Measurements from ENCODE around the gene TDRD1.
A peak's percentile ranks its signal among the peaks of the same experiment; 100 is the strongest.

TDRD1 gene

DNA sequence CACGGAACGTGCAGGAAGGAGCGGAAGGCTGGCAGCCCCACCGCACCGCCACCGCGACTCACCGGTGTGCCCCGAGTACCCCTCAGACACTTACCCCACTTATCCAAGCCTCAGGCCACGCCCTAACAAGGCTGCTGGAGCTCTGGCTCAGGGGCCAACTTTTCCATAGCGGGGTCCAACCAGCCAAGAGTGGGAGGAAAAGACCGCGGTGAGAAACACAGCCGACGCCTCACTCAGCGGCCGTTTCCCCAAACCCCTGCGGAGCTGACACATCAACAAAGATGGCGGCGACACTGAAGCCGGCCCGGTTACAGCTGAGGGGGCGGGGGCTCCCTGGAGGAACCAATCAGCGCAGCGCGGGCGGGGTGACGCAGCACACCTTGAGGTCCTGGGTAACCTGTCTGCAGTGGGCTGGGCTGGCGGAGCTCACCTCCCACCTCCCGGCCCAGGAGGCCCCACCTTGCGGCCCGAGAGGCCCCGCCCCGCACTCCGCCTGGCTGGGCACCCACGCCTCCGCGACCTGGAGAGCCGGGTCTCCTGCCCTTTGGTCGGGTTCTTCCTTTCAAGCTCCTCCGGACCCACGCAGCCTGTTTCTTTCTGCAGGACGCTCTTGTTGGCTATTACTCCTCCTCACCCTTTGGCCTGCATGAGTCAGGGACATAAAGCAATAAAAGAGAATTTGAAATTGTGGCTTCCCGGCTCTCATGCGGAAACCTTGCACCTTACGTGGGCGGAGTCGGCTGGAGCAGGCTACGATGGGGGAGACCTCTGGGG, 5.0 kb upstream of the TDRD1 start, which contains the start of gene CCDC186:
TSS of gene CCDC186 (minus strand) at position 283 of the 774 bp plus-strand sequence. CDS start 10,935 bp downstream, outside the sequence.
- TF ChIP-seq, protein P1, sequence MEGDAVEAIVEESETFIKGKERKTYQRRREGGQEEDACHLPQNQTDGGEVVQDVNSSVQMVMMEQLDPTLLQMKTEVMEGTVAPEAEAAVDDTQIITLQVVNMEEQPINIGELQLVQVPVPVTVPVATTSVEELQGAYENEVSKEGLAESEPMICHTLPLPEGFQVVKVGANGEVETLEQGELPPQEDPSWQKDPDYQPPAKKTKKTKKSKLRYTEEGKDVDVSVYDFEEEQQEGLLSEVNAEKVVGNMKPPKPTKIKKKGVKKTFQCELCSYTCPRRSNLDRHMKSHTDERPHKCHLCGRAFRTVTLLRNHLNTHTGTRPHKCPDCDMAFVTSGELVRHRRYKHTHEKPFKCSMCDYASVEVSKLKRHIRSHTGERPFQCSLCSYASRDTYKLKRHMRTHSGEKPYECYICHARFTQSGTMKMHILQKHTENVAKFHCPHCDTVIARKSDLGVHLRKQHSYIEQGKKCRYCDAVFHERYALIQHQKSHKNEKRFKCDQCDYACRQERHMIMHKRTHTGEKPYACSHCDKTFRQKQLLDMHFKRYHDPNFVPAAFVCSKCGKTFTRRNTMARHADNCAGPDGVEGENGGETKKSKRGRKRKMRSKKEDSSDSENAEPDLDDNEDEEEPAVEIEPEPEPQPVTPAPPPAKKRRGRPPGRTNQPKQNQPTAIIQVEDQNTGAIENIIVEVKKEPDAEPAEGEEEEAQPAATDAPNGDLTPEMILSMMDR (conservative IDR thresholded peaks at IDR 0.05; ENCODE audit: control insufficient read depth, insufficient read depth, low read depth, low read length) = no peak
- peak; percentile 80 for DNase-seq (ENCODE audit: low read depth)
- H3K4me3 ChIP-seq (ENCODE audit: control insufficient read depth, low read depth, low read length) = peak within 1 kb of the TSS; percentile 98

DNA sequence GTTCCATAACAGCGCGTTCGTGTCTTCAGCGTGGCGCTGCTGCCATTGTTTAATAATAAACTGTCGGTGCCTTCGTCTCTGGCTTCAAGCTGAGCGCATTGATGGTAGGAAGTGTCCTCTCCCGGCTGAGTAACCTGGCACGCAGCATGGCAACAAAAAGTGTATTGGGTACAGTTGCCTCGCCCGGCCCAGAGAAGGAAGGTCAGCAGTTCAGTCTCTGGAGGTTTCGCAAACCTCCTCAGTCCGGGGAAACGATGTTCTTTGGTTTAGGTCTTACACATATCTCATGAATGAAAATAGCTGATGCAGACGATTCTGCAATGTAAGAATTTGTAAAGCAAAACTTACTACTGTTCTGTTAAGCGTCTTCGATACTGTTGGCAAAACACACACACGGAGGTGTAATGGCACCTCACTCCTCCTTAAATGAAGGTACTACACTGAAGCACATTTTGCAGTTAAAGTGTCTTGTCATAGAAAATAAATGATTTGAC, 4.4 kb upstream of the TDRD1 start:
- TF ChIP-seq, protein P1 (conservative IDR thresholded peaks at IDR 0.05; ENCODE audit: control insufficient read depth, insufficient read depth, low read depth, low read length) = no peak
- DNase-seq (ENCODE audit: low read depth) = peak; percentile 71
- H3K4me3 ChIP-seq (ENCODE audit: control insufficient read depth, low read depth, low read length) = peak overlapping the region; percentile 98

DNA sequence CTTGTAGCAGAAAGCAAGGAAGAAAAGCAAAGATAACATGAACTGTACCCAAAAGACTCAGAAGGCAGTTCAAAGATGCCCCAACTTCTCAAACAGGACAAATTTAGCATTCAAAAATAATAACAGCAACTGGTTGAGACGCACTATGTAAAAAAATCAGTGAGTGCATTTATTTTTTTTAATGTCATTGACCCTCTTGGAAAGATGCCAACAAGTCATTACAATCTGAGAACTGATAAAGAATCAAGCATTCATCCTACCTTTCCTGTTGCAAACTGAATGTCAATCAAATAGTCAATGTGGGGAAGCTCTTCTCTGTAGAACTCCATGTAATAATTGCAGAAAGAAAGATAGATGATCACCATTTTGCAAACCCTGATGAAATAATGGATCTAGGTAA, 3.5 kb upstream of the TDRD1 start:
- no peak overlapping the region for H3K4me3 ChIP-seq (ENCODE audit: control insufficient read depth, low read depth, low read length)
- DNase-seq (ENCODE audit: low read depth) = no peak
- TF ChIP-seq, protein P1 (conservative IDR thresholded peaks at IDR 0.05; ENCODE audit: control insufficient read depth, insufficient read depth, low read depth, low read length) = no peak

DNA sequence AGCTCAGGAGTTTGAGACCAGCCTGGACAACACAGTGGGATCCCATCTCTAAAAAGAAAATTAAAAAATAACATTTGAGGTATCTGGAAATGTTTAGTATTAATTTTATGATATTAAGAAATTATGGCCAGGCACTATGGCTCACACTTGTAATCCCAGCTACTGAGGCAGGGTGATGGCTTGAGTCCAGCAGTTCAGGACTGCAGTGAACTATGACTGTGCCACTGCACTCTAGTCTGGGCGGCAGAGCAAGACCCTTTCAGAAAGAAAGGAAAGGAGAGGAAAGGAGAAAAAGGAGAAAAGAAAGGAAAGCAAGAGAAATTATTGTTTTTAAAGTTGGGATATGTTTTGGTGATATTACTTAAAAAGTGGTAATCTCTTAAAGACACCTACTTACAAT, 2.6 kb upstream of the TDRD1 start:
- TF ChIP-seq, protein P1 (conservative IDR thresholded peaks at IDR 0.05; ENCODE audit: control insufficient read depth, insufficient read depth, low read depth, low read length) = no peak
- DNase-seq (ENCODE audit: low read depth) = no peak
- H3K4me3 ChIP-seq (ENCODE audit: control insufficient read depth, low read depth, low read length) = no peak overlapping the region

DNA sequence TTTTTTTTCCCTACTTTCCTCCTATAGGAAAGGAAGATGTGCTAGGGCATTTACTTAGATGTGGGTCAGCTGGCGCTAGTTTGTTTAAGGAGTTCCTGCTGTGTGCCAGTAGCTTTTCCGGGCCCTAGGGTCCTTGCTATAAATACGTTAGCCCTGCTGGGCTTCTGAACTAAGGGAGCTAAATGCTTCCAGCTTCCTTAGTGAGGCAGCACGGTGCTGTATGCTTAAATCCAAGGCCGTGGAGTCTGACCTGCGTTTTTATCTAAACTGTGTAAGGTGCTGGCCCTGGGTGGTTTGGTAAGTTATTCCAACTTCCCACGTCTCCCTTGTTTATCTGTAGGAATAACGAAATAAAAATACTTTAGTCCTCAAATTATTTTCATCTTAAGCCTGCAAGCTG, 594 bp downstream of the TDRD1 start:
- H3K4me3 ChIP-seq (ENCODE audit: control insufficient read depth, low read depth, low read length) = no peak overlapping the region
- DNase-seq (ENCODE audit: low read depth) = no peak
- TF ChIP-seq, protein P1 (conservative IDR thresholded peaks at IDR 0.05; ENCODE audit: control insufficient read depth, insufficient read depth, low read depth, low read length) = no peak

DNA sequence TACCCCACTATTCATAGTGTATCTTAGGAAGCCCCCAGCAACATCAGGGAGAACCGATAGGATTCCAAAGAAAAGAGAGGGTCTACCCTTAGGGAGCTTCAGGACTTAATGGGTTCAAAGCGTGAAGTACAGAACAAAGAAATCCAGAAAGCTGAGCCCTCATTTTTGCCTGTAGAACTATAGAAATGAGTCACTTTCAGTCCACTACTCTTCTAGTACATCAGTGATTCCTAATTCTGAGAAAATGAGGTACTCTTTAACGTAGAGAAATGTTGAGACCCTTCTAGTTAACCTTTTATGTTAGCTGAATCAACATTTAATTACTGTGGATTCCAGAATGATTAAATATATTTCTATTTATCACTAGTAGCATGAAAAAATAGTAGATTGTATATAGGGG, 1.8 kb downstream of the TDRD1 start:
- TF ChIP-seq, protein P1 (conservative IDR thresholded peaks at IDR 0.05; ENCODE audit: control insufficient read depth, insufficient read depth, low read depth, low read length) = no peak
- DNase-seq (ENCODE audit: low read depth) = no peak
- H3K4me3 ChIP-seq (ENCODE audit: control insufficient read depth, low read depth, low read length) = no peak overlapping the region
